Common myeloid progenitor, CD34-positive (primary cell): ENCODE data around the gene NRAP.

Experiments
- CTCF ChIA-PET: fragments of 350-600 bp; sonication (Branson Sonifier 250); formaldehyde crosslinking; loops from one replicate; lab custom pipeline; 2021; ENCODE audit warnings: antibody characterized with exemption; lab: Charles Lee
- POLR2A ChIA-PET: fragments of 350-600 bp; sonication (Branson Sonifier 250); formaldehyde crosslinking; loops from one replicate; lab custom pipeline; 2021; ENCODE audit warnings: antibody characterized with exemption; lab: Charles Lee
- DNase-seq, 3 donors: peaks; one replicate each; pipeline versions ENCODE4 v3.0.0 to v3.0.0-alpha.2; 2013
- H3K27ac ChIP-seq, 2 experiments: 1 replicate in 1 of 2; 2 replicates in 1 of 2; pipeline ENCODE4 v1.7.0; 2013; ENCODE audit warnings: inconsistent platforms in 2 of 2, low read length in 2 of 2, mild to moderate bottlenecking in 2 of 2, low read depth in 1 of 2, moderate library complexity in 1 of 2; ENCODE audit not compliant: severe bottlenecking in 2 of 2, insufficient read depth in 1 of 2, poor library complexity in 1 of 2
- H3K27me3 ChIP-seq, 5 experiments: replicated peaks in 2 of 5; 1 replicate in 3 of 5; 2 replicates in 2 of 5; pipeline versions ENCODE4 v1.6.1 to v1.7.0; 2013; ENCODE audit warnings: low read length in 4 of 5, mild to moderate bottlenecking in 2 of 5, moderate library complexity in 2 of 5, inconsistent platforms in 1 of 5; ENCODE audit not compliant: insufficient read depth in 5 of 5, control insufficient read depth in 4 of 5
- H3K36me3 ChIP-seq, 4 experiments: 1 replicate in 2 of 4; 2 replicates in 2 of 4; pipeline versions ENCODE4 v1.6.1 to v1.7.0; 2013; ENCODE audit warnings: low read length in 3 of 4, control low read depth in 1 of 4, mild to moderate bottlenecking in 1 of 4; ENCODE audit not compliant: control insufficient read depth in 4 of 4, insufficient read depth in 4 of 4
- H3K4me1 ChIP-seq, 4 experiments: 1 replicate in 3 of 4; 2 replicates in 1 of 4; pipeline versions ENCODE4 v1.6.1 to v1.7.1; 2013; ENCODE audit warnings: low read length in 3 of 4, mild to moderate bottlenecking in 3 of 4, control low read depth in 1 of 4, inconsistent platforms in 1 of 4, moderate library complexity in 1 of 4; ENCODE audit not compliant: control insufficient read depth in 4 of 4, insufficient read depth in 4 of 4; ENCODE audit errors: control extremely low read depth in 1 of 4
- H3K4me3 ChIP-seq, 7 experiments: 1 replicate in 4 of 7; 2 replicates in 3 of 7; pipeline versions ENCODE4 v1.5.1 to v1.7.0; 2013; ENCODE audit warnings: mild to moderate bottlenecking in 7 of 7, low read length in 6 of 7, moderate library complexity in 6 of 7, inconsistent platforms in 2 of 7, low read depth in 2 of 7, control low read depth in 1 of 7; ENCODE audit not compliant: insufficient read depth in 4 of 7, control insufficient read depth in 1 of 7; ENCODE audit errors: extremely low read depth in 1 of 7
- H3K9me3 ChIP-seq, 5 experiments: 1 replicate in 4 of 5; 2 replicates in 1 of 5; pipeline versions ENCODE4 v1.6.1 to v1.7.1; 2013; ENCODE audit warnings: low read length in 4 of 5, mild to moderate bottlenecking in 2 of 5, inconsistent platforms in 1 of 5, low read depth in 1 of 5, moderate library complexity in 1 of 5; ENCODE audit not compliant: control insufficient read depth in 4 of 5, insufficient read depth in 2 of 5; ENCODE audit errors: control extremely low read depth in 1 of 5
- WGBS: methylation state at CpG from one replicate; pipeline ENCODE4 v1.1.5; 2013; ENCODE audit not compliant: insufficient coverage; 5-methylcytosine and 5-hydroxymethylcytosine counted together

NRAP gene

GRCh38 chr10:113693348-113693747 lies 29.5 kb upstream of the NRAP start:
- 100% methylated on average over 1 of the region's 2 CpGs for WGBS
- POLR2A ChIA-PET, result no interaction called here
- CTCF ChIA-PET, result interaction anchor here (1.5 kb wide), 1 partner anchor 53 kb away, joined by 4 read pairs; no protein-coding TSS in a partner anchor
- H3K36me3 ChIP-seq, result peaks cover 12 to 53% (median 34%) of the 10 kb centered on the region in 4 experiments
- DNase-seq, result peak in 1 of 3 donors; percentile 28
- H3K27ac ChIP-seq, result no peak overlapping the region
- H3K27me3 ChIP-seq, result no peaks in the 10 kb centered on the region
- no peak overlapping the region for H3K4me3 ChIP-seq
- no peaks in the 10 kb centered on the region for H3K4me1 ChIP-seq
- peaks cover 9 to 61% (median 31%) of the 10 kb centered on the region in 5 experiments for H3K9me3 ChIP-seq

GRCh38 chr10:113692271-113692670 lies 28.4 kb upstream of the NRAP start:
- H3K4me3 ChIP-seq, result no peak overlapping the region
- no peak overlapping the region for H3K27ac ChIP-seq
- no peaks in the 10 kb centered on the region for H3K27me3 ChIP-seq
- H3K4me1 ChIP-seq, result no peaks in the 10 kb centered on the region
- CTCF ChIA-PET, result interaction anchor here (1.0 to 3.1 kb wide), 2 partner anchors 13 to 218 kb away, joined by 3 to 12 read pairs; no protein-coding TSS in a partner anchor
- no peak for DNase-seq
- POLR2A ChIA-PET, result no interaction called here
- H3K36me3 ChIP-seq, result peaks cover 10 to 43% (median 24%) of the 10 kb centered on the region in 4 experiments
- WGBS, result 98% methylated on average over 6 of the region's 6 CpGs
- peaks cover 9 to 68% (median 34%) of the 10 kb centered on the region in 5 experiments for H3K9me3 ChIP-seq

- Histone ChIP-seq H3K27ac (no peak overlapping the region), H3K36me3 (peaks cover 10 to 44% (median 22%) of the 10 kb centered on the region in 4 experiments), H3K9me3 (peaks cover 9 to 77% (median 34%) of the 10 kb centered on the region in 5 experiments), H3K27me3 (no peaks in the 10 kb centered on the region), H3K4me1 (no peaks in the 10 kb centered on the region), H3K4me3 (no peak overlapping the region)
- WGBS, result 100% methylated on average over 2 of the region's 2 CpGs
- ChIA-PET POLR2A (no interaction called here), CTCF (interaction anchor here (0.8 to 3.1 kb wide), 3 partner anchors 14 to 548 kb away, joined by 3 to 12 read pairs (median 3); partner anchors contain the start of gene VWA2)
- no peak for DNase-seq
Observed at GRCh38 chr10:113691381-113691780, 27.5 kb upstream of the NRAP start.

- Histone ChIP-seq H3K27ac (no peak overlapping the region), H3K27me3 (no peaks in the 10 kb centered on the region), H3K4me3 (no peak overlapping the region), H3K4me1 (no peaks in the 10 kb centered on the region), H3K36me3 (peaks cover 10 to 49% (median 22%) of the 10 kb centered on the region in 4 experiments), H3K9me3 (peaks cover 9 to 83% (median 34%) of the 10 kb centered on the region in 5 experiments)
- CTCF ChIA-PET, result interaction anchor here (1.0 to 3.1 kb wide), 2 partner anchors 15 to 548 kb away, joined by 3 to 12 read pairs; partner anchors contain the start of gene VWA2
- POLR2A ChIA-PET, result no interaction called here
- DNase-seq, result no peak
- WGBS, result no CpG with 5 or more reads among the region's 3 CpGs
Observed at GRCh38 chr10:113690749-113691148, 26.9 kb upstream of the NRAP start.

- ChIA-PET CTCF (no interaction called here), POLR2A (no interaction called here)
- DNase-seq, result no peak
- WGBS, result 100% methylated on average over 2 of the region's 3 CpGs
- H3K4me1 ChIP-seq, result no peaks in the 10 kb centered on the region
- H3K27ac ChIP-seq, result no peak overlapping the region
- no peak overlapping the region for H3K4me3 ChIP-seq
- peaks cover 9 to 46% (median 22%) of the 10 kb centered on the region in 4 experiments for H3K36me3 ChIP-seq
- no peaks in the 10 kb centered on the region for H3K27me3 ChIP-seq
- H3K9me3 ChIP-seq, result peaks cover 6 to 88% (median 29%) of the 10 kb centered on the region in 5 experiments
Observed at GRCh38 chr10:113689574-113689973, 25.7 kb upstream of the NRAP start.

GRCh38 chr10:113689057-113689456 lies 25.2 kb upstream of the NRAP start:
- no peak for DNase-seq
- POLR2A ChIA-PET, result no interaction called here
- Histone ChIP-seq H3K27ac (no peak overlapping the region), H3K27me3 (no peaks in the 10 kb centered on the region), H3K9me3 (peaks cover 6 to 88% (median 26%) of the 10 kb centered on the region in 5 experiments), H3K4me3 (no peak overlapping the region), H3K36me3 (peaks cover 5 to 40% (median 20%) of the 10 kb centered on the region in 4 experiments), H3K4me1 (no peaks in the 10 kb centered on the region)
- CTCF ChIA-PET, result no interaction called here
- no CpG with 5 or more reads among the region's 1 CpG for WGBS

- DNase-seq, result peak in 2 of 3 donors; percentile 46 to 52
- ChIA-PET POLR2A (no interaction called here), CTCF (interaction anchor here (1.3 to 1.4 kb wide), 2 partner anchors 16 to 428 kb away, joined by 3 to 4 read pairs; no protein-coding TSS in a partner anchor)
- Histone ChIP-seq H3K27ac (no peak overlapping the region), H3K4me1 (no peaks in the 10 kb centered on the region), H3K9me3 (peaks cover 0 to 68% (median 8%) of the 10 kb centered on the region in 5 experiments), H3K36me3 (peaks cover 0 to 23% (median 10%) of the 10 kb centered on the region in 4 experiments), H3K27me3 (no peaks in the 10 kb centered on the region), H3K4me3 (no peak overlapping the region)
- no CpG with 5 or more reads among the region's 4 CpGs for WGBS
Observed at GRCh38 chr10:113687037-113687436, 23.2 kb upstream of the NRAP start.
